SK-N-SH (cell line): ENCODE data around the gene NBPF3. TPM values are rescaled to one million over a fixed set of nuclear protein-coding genes. Genes with fewer than 3 reads are reported as not detected.

Source experiments
- CTCF ChIA-PET: fragments of 300-600, 350-600 bp; formaldehyde crosslinking; extraction: SDS; loops from one replicate; lab custom pipeline; 2021; lab: Yijun Ruan, JAX
- POLR2A ChIA-PET: fragments of 350-600 bp; sonication (Branson Sonifier 250); formaldehyde crosslinking; extraction: SDS; loops from one replicate; lab custom pipeline; 2020; ENCODE audit warnings: antibody characterized with exemption, inconsistent platforms; lab: Yijun Ruan, JAX
- DNase-seq: peaks from one replicate; pipeline ENCODE4 v3.0.0; 2012
- H2AFZ ChIP-seq: fragments of 200-600 bp; sonication (generic); 2 replicates; pipeline ENCODE4 v1.8.1; 2016; ENCODE audit warnings: antibody characterized with exemption, mild to moderate bottlenecking, low read depth
- H3F3A ChIP-seq: fragments of 200-600 bp; sonication (generic); replicated peaks from 2 replicates; pipeline ENCODE3; 2016; ENCODE audit warnings: antibody characterized with exemption, mild to moderate bottlenecking; ENCODE audit not compliant: insufficient read depth
- H3K27ac ChIP-seq, 2 experiments: fragments of 200-500 bp in 1 of 2; fragments of 200-600 bp in 1 of 2; sonication (Bioruptor generic) in 1 of 2; sonication (generic), shearing (Covaris generic) in 1 of 2; 2 replicates each; pipeline versions ENCODE4 v1.5.1 to v1.6.1; 2014 to 2016; ENCODE audit warnings: low read depth in 2 of 2, inconsistent platforms in 1 of 2, low read length in 1 of 2, mild to moderate bottlenecking in 1 of 2, mixed read lengths in 1 of 2
- H3K27me3 ChIP-seq: fragments of 200-600 bp; sonication (generic), shearing (Covaris generic); 2 replicates; pipeline ENCODE4 v1.6.1; 2016; ENCODE audit warnings: mixed run types; ENCODE audit not compliant: insufficient read depth
- H3K36me3 ChIP-seq, 2 experiments: fragments of 200-500 bp in 1 of 2; fragments of 200-600 bp in 1 of 2; sonication (Bioruptor generic) in 1 of 2; sonication (generic) in 1 of 2; replicated peaks in 1 of 2; 2 replicates each; pipeline versions ENCODE3 to v1.5.1; 2014 to 2016; ENCODE audit warnings: low read length in 1 of 2, mild to moderate bottlenecking in 1 of 2; ENCODE audit not compliant: insufficient read depth in 2 of 2, control insufficient read depth in 1 of 2
- H3K4me1 ChIP-seq, 2 experiments: fragments of 200-500 bp in 1 of 2; fragments of 200-600 bp in 1 of 2; sonication (Bioruptor generic) in 1 of 2; sonication (generic), shearing (Covaris generic) in 1 of 2; 2 replicates each; pipeline versions ENCODE4 v1.5.1 to v1.6.1; 2014 to 2016; ENCODE audit warnings: low read depth in 1 of 2, low read length in 1 of 2, mixed run types in 1 of 2; ENCODE audit not compliant: insufficient read depth in 2 of 2, control insufficient read depth in 1 of 2
- H3K4me2 ChIP-seq: fragments of 200-600 bp; sonication (generic), shearing (Covaris generic); 2 replicates; pipeline ENCODE4 v1.6.1; 2017; ENCODE audit warnings: mixed run types
- H3K4me3 ChIP-seq, 2 experiments: fragments of 200-500 bp in 1 of 2; fragments of 200-600 bp in 1 of 2; sonication (Bioruptor generic) in 1 of 2; sonication (generic), shearing (Covaris generic) in 1 of 2; 2 replicates each; pipeline versions ENCODE4 v1.5.1 to v1.8.1; 2014 to 2016; ENCODE audit warnings: low read depth in 2 of 2, inconsistent platforms in 1 of 2, low read length in 1 of 2, mild to moderate bottlenecking in 1 of 2, mixed read lengths in 1 of 2, moderate library complexity in 1 of 2
- H3K79me2 ChIP-seq: fragments of 200-600 bp; sonication (generic); 2 replicates; pipeline ENCODE4 v1.8.1; 2017; ENCODE audit warnings: mild to moderate bottlenecking; ENCODE audit not compliant: insufficient read depth
- H3K9ac ChIP-seq: fragments of 200-600 bp; sonication (generic); 2 replicates; pipeline ENCODE4 v1.6.1; 2017; ENCODE audit warnings: mixed run types
- H3K9me2 ChIP-seq: fragments of 200-600 bp; sonication (generic); 2 replicates; pipeline ENCODE4 v1.6.1; 2017; ENCODE audit warnings: mixed run types
- H3K9me3 ChIP-seq: fragments of 200-600 bp; sonication (generic); 2 replicates; pipeline ENCODE4 v1.6.1; 2017; ENCODE audit warnings: mixed run types, mild to moderate bottlenecking, moderate library complexity
- H4K20me1 ChIP-seq: fragments of 200-600 bp; sonication (generic); 2 replicates; pipeline ENCODE4 v1.6.1; 2017; ENCODE audit warnings: mild to moderate bottlenecking, mixed run types; ENCODE audit not compliant: insufficient read depth
- FOXJ3 ChIP-seq: sonication (generic); formaldehyde crosslinking; IDR thresholded peaks from 2 replicates; pipeline ENCODE4 v1.5.1; 2020; ENCODE audit warnings: mild to moderate bottlenecking, missing genetic modification reagents
- GATA2 ChIP-seq: sonication (generic); formaldehyde crosslinking; IDR thresholded peaks from 2 replicates; pipeline ENCODE4 v1.5.0; 2020; ENCODE audit warnings: mild to moderate bottlenecking, missing genetic modification reagents
- MAX ChIP-seq: IDR thresholded peaks from 2 replicates; pipeline ENCODE4 v1.4.0; 2012; ENCODE audit warnings: low read depth
- NFIC ChIP-seq: IDR thresholded peaks from 2 replicates; pipeline ENCODE4 v1.4.0; 2012; ENCODE audit warnings: borderline replicate concordance
- POLR2AphosphoS5 ChIP-seq: IDR thresholded peaks from 2 replicates; pipeline ENCODE4 v1.6.1; 2012; ENCODE audit warnings: low read depth, low read length
- SIN3A ChIP-seq: IDR thresholded peaks from 2 replicates; pipeline ENCODE4 v1.6.1; 2012; ENCODE audit warnings: low read depth, mild to moderate bottlenecking, low read length, moderate library complexity, borderline replicate concordance
- SMC3 ChIP-seq: IDR thresholded peaks from 2 replicates; pipeline ENCODE4 v1.6.1; 2012; ENCODE audit warnings: low read depth, low read length, improper control_type of control experiment
- TAF1 ChIP-seq: IDR thresholded peaks from 2 replicates; pipeline ENCODE4 v1.6.1; 2012; ENCODE audit warnings: low read depth, mild to moderate bottlenecking, low read length, moderate library complexity, borderline replicate concordance
- TEAD4 ChIP-seq: IDR thresholded peaks from 2 replicates; pipeline ENCODE4 v1.4.0; 2012; ENCODE audit warnings: mild to moderate bottlenecking, borderline replicate concordance; ENCODE audit not compliant: insufficient read depth
- ZBTB33 ChIP-seq: IDR thresholded peaks from 2 replicates; pipeline ENCODE4 v1.4.0; 2012; ENCODE audit warnings: low read depth, borderline replicate concordance
- WGBS: methylation state at CpG from one replicate; pipeline ENCODE4 v1.1.6; 2017; ENCODE audit warnings: low lambda C conversion rate; 5-methylcytosine and 5-hydroxymethylcytosine counted together
- polyA plus RNA-seq, 3 experiments: library from polyadenylated mRNA; depleted of rRNA; stranded (reverse); fragments of >200 nt; gene quantifications; 2 replicates each; pipeline ENCODE4 v1.2.3, GENCODE V29; 2012
- TF ChIP-seq, protein P1 (sequence below): fragments of 150-350 bp; IDR thresholded peaks from 2 replicates; pipeline ENCODE4 v1.6.1; 2017; ENCODE audit warnings: antibody characterized with exemption, low read length, low read depth, borderline replicate concordance
- TF ChIP-seq, protein P2 (sequence below): fragments of 150-350 bp; IDR thresholded peaks from 2 replicates; pipeline ENCODE4 v1.6.1; 2016; ENCODE audit warnings: mild to moderate bottlenecking, low read depth, low read length

Gene NBPF3
- polyA plus RNA-seq, 1 of the 3 experiments (the other 2 are of a cell fraction), result 6.4 TPM

- no peak overlapping the region for H3K9ac ChIP-seq
- H3K9me2 ChIP-seq, result no peaks in the 10 kb centered on the region
- no peaks in the 10 kb centered on the region for H4K20me1 ChIP-seq
- WGBS, result 76% methylated on average over 5 of the region's 7 CpGs
- DNase-seq, result no peak
- H3K36me3 ChIP-seq, result no peaks in the 10 kb centered on the region
- H3K27ac ChIP-seq, result no peak overlapping the region
- no peak overlapping the region for H2AFZ ChIP-seq
- H3K4me1 ChIP-seq, result no peaks in the 10 kb centered on the region
- CTCF ChIA-PET, result no interaction called here
- H3K9me3 ChIP-seq, result no peaks in the 10 kb centered on the region
- H3F3A ChIP-seq, result no peaks in the 10 kb centered on the region
- H3K4me2 ChIP-seq, result no peak overlapping the region
- no peaks in the 10 kb centered on the region for H3K79me2 ChIP-seq
- POLR2A ChIA-PET, result no interaction called here
- peaks cover 11% of the 10 kb centered on the region; the same call in 1 of the 2 replicates for H3K27me3 ChIP-seq
- TF ChIP-seq, protein P1, sequence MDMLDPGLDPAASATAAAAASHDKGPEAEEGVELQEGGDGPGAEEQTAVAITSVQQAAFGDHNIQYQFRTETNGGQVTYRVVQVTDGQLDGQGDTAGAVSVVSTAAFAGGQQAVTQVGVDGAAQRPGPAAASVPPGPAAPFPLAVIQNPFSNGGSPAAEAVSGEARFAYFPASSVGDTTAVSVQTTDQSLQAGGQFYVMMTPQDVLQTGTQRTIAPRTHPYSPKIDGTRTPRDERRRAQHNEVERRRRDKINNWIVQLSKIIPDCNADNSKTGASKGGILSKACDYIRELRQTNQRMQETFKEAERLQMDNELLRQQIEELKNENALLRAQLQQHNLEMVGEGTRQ, result no peak
- no peak for TF ChIP-seq TAF1
- H3K4me3 ChIP-seq, result no peak overlapping the region
These were observed 90.6 kb downstream of the NBPF3 start for GRCh38 chr1:21530368-21531016.

- TF ChIP-seq SMC3 (no peak), GATA2 (CRISPR knock-in tag) (no peak), ZBTB33 (no peak), NFIC (no peak), FOXJ3 (CRISPR knock-in tag) (no peak), POLR2AphosphoS5 (no peak), MAX (no peak), SIN3A (no peak), TEAD4 (no peak)
- TF ChIP-seq, protein P2, sequence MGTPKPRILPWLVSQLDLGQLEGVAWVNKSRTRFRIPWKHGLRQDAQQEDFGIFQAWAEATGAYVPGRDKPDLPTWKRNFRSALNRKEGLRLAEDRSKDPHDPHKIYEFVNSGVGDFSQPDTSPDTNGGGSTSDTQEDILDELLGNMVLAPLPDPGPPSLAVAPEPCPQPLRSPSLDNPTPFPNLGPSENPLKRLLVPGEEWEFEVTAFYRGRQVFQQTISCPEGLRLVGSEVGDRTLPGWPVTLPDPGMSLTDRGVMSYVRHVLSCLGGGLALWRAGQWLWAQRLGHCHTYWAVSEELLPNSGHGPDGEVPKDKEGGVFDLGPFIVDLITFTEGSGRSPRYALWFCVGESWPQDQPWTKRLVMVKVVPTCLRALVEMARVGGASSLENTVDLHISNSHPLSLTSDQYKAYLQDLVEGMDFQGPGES, result no peak
- TF ChIP-seq, all 33 proteins: peak for 0
- ChIA-PET CTCF (interaction anchor here (2.1 to 2.2 kb wide), 2 partner anchors 10 to 161 kb away, joined by 5 read pairs; no protein-coding TSS in a partner anchor), POLR2A (no interaction called here)
- Histone ChIP-seq H3K79me2 (no peaks in the 10 kb centered on the region), H2AFZ (no peak overlapping the region), H3K27me3 (peaks cover 11% of the 10 kb centered on the region; the same call in 1 of the 2 replicates), H3K9me3 (no peaks in the 10 kb centered on the region), H3K4me2 (no peak overlapping the region), H3K36me3 (no peaks in the 10 kb centered on the region), H3K4me3 (no peak overlapping the region), H3F3A (no peaks in the 10 kb centered on the region), H4K20me1 (no peaks in the 10 kb centered on the region), H3K27ac (no peak overlapping the region), H3K9ac (no peak overlapping the region), H3K4me1 (no peaks in the 10 kb centered on the region), H3K9me2 (no peaks in the 10 kb centered on the region)
- WGBS, result 68% methylated on average over 5 of the region's 5 CpGs
- no peak for DNase-seq
These were observed 91.3 kb downstream of the NBPF3 start for GRCh38 chr1:21531241-21531640.
